NT2/D1 (cell line): ENCODE data around the gene SENP2.

ENCODE experiments used
- YY1 ChIP-seq: IDR thresholded peaks from 2 replicates; pipeline ENCODE4 v1.6.1; 2011; ENCODE audit not compliant: insufficient read length, insufficient read depth
- ZNF274 ChIP-seq: IDR thresholded peaks from 2 replicates; pipeline ENCODE4 v1.6.1; 2011; ENCODE audit warnings: mild to moderate bottlenecking, low read depth, low read length

- TF ChIP-seq ZNF274, result no peak
- no peak for TF ChIP-seq YY1
Observed at GRCh38 chr3:185559706-185560090, 26.4 kb upstream of the SENP2 start.
